ENCODE data around the gene ANLN.
"Not testable (repeated sequence)": the region's sequence is repeated elsewhere in the genome, so short reads cannot be mapped to it uniquely, and the experiment has no call there.

The ANLN gene

DNA sequence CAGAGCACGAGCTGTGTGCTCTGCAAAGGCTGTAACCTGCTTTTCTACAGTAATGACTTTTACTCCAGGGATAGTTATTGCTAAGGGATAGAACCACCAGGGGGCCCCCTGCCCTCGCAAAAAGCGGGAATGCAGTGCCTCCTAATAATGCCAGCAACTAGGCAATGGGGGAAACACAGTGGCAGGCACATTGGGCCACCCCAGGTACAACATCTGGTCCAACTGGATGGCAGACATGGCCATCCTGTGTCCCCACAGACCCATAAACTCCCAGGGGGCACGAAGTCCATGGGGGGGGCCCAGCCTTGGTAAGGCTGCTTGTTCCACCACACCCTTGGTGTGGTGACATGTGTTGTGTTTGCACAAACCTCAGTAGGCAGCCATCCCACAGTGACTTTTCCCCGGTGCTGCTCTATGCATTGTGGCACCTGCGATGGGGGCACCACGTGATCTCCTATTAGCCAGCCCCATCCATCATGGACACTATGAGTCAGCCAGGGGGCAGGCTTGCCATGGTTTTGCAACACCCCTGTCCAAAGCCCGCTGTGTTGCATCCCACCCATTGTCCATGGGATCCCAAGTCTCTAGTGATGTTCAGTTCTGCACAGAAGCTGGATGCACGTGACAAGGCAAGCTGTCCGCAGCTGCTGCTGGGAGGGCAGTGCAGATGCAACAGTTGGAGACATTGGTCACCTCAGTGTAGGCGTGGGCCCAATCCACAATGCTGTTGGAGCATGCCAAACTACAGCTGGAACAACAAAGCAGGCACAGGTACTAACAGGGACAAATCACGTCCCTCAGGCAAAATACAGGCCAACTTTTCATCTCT lies 84.0 kb downstream of the ANLN start:
- DNase-seq, result peak; percentile 13

DNA sequence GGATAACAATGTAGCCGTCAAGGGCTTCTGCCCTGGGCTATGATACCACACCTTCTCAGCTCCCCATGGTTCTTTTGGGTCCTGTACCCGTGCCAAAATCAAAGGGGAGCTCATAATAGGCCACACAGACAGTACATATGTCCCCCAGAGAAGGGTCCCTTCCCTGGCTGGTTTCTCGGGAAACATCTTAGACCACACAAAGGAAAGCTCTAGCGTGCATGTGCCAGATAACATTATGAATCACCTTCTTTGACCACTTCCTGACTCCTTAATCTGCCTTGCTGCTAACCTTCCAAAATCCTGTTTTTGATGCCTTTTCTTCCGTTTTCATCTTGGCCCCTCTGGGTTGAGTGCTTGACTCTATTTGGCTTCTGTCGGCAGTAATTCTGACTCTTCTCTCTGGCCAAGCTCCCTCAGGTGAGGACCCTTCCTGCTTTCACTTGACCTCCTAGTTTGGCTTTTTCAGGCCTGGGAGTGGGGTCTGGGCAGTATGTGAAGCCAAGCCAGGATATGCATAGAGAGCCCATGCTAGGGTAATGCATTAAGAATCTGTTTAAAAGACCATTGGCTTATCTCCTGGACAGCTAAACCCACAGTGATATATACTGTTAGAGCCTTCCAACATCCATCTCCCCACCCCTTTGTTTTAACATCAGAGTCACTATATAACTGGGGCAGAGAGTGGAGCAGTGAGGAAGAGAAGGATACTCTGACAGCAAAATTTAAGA lies 84.8 kb downstream of the ANLN start:
- no peak for DNase-seq

DNA sequence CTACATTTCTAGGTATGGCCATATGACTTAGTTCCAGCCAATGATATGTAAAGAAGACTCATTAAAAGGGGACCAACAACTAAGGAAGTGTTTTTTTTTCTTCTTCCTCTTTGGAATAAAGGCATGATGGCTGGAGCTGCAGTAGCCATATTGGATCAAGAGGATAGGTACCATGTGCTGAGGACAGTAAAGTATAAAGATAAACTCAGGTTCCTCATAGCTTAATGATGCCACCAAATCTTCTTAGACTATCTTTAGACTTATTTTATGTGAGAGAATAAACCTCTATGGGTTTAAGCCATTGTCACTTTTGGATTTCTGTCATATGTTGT lies 85.3 kb downstream of the ANLN start:
- DNase-seq, result no peak

DNA sequence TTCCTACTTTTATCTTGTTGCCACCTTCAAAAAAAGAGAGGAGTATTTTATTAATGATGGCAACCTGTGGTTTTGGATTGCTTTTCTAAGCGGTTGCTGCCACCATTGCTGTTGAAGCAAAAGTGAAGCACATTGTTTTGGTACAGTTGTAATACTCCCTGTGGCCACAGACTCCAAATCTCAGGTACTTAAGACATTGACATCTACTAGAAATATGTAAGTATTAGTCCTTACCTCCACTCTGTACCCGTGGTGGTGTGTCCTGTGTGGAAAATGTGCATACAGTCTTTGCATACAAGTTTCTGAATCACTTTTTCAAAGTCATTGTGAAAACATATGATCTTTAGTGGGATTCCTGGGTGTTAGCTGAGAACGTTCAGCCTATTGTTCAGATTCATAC lies 85.7 kb downstream of the ANLN start:
- DNase-seq, result no peak

DNA sequence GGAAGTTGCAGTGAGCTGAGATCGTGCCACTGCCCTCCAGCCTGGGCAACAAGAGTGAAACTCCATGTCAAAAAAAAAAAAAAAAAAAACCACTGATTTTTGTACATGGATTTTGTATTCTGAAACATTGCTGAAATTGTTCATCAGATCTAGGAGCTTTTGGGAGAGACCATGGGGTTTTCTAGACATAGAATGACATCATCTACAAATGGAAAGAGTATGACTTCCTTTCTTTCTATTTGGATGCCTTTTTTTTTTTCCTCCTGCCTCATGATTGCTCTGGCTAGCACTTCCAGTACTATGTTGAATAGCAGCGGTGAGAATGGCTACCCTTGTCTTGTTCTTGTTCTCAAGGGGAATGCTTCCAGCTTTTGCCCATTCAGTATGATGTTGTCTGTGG lies 89.1 kb downstream of the ANLN start:
- no peak for DNase-seq

DNA sequence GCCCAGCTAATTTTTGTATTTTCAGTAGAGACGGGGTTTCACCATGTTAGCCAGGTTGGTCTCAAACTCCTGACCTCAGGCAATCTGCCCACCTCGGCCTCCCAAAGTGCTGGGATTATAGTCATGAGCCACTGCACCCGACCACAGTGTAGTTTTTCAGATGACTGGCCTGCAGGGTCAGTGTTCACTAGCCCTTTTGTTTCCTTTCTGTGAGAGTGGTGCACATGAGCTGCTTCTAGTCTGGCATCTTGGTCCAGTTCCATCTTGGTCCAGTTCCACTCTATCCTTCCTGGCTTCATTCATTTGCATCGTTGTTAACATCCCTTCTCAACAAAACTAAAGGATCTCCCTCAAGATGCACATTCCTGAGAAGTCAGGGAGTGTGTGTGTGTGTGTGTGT lies 94.2 kb downstream of the ANLN start:
- DNase-seq, result not testable (repeated sequence)

DNA sequence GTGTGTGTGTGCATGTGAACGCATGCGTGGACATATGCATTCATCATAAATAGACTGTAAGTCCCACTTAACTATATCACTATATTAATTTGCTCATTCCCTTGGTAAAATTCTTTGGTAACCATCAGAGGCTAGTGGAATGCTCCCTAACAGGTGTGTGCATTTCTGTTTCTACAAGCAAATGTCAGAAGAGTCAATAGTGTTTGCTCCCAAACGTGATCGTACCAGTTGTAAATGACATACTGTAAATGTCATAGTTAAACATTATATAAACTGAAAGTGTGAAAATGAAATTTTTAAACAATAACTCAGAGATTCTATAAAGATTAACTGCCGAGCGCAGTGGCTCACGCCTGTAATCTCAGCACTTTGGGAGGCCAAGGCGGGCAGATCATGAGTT lies 94.6 kb downstream of the ANLN start:
- no peak for DNase-seq

DNA sequence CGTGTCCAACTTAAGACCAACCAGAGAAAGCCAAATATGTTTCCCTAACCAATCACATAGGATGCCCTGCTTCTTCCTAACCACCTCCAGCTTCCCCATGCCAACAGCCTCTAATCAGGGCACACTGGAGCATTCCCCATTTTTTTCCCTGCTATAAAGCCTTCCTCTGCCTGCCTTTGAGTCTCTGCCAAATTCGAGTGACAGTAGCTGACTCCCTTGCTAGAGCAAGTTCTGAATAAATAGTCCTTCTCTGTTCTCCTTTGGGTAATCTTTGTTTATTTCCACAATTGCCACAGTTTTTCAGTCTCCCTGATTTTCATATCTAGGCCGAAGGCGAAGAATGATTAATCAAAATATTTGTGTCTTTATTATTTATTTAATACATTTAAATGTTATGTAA lies 96.7 kb downstream of the ANLN start:
- DNase-seq, result no peak

DNA sequence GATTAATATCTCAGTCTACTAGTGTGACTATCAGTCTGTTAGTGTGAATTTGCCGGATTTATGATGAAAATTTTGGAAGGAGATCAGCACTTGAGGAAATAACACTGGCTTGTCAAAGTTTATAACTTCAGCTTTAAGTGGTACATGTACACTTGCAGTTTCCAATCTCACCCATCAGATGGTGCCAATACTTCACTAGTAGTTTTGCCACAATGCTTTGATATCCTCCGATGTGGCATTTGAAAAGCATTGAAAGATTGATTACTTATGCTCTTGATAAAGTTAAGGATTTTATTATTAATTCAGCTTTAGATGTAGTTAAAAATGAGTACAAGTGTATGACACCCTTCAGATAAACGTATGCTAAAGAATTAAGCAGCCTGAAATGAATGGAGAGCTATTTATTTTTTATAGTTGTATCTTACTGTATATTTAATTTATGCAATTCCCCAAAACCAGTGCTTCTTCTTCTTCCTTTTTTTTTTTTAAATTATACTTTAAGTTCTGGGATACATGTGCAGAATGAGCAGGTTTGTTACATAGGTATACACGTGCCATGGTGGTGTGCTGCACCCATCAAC lies 98.2 kb downstream of the ANLN start:
- DNase-seq, result peak; percentile 6

DNA sequence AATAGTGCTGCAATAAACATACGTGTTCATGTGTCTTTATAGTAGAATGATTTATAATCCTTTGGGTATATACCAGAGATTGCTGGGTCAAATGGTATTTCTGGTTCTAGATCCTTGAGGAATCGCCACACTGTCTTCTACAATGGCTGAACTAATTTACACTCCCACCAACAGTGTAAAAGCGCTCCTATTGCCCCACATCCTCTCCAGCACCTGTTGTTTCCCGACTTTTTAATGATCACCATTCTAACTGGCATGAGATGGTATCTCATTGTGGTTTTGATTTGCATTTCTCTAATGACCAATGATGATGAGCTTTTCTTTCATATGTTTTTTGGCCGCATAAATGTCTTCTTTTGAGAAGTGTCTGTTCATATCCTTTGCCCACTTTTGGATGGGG lies 99.0 kb downstream of the ANLN start:
- DNase-seq, result not testable (repeated sequence)

DNA sequence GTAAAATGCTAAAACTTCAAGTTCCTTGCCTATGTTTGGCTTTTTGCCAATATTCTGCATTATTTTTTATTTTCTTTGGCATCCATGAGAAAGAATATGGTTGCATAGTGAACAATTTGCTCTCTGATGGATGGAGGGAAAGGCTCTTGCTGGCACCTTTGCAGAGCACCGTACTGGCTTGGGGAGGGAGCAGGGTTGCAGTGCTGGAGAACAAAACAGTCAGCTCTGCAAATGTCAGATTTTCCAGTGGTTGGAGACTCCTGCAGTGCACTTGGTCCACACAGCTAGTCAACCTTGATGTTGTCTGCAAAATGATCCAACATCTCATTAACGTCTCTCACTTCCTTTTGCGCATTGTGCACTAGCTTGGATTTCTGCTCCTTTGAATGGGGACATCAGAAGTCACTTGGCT lies 100.8 kb downstream of the ANLN start:
- DNase-seq, result no peak

DNA sequence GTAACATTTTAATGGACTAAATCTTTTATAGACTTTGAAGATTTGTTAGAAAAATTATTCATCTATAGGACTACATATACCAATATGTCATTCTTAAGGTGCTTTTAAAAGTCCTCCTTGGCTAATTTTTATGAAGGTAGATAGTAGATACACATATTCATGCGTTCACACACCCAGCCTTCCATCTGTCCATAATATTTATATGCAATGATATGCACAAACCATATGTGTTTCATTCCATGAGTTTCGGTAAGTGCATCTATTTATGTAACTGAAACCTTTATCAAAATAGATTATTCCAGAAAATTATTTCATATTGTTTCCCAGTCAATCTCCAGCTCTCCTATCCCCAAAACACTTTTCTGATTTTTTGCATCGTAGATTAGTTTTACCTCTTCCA lies 101.7 kb downstream of the ANLN start:
- DNase-seq, result no peak

DNA sequence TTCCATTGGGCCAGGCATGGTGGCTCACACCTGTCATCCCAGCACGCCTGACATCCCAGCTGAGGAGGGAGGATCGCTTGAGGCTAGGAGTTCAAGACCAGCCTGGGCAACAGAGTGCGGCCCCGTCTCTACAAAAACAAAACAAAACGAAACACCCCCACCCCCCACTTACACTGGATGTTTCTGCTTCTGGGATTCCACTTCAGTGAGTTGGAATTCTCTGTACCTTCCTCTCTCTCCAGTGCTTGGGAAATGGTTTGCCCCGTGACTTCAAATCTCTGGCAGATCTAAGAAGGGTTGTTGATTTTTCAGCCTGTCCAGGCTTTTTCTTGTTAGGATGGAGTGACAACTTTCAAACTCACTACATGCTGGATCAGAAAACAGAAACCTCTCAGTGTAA lies 106.9 kb downstream of the ANLN start:
- no peak for DNase-seq

DNA sequence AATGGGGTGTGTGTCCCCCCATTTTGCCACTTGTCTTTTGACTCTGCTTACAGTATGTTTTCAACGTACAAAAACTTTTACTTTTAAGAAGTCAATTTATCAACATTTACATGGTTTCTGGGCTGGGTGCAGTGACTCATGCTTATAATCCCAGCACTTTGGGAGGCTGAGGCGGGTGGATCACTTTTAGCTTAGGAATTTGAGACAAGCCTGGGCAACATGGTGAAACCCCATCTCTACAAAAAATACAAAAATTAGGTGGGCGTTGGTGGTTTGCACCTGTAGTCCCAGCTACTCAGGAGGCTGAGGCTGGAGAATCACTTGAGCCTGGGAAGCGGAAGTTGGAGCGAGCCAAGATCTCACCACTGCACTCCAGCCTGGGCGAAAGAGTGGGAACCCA lies 107.5 kb downstream of the ANLN start:
- not testable (repeated sequence) for DNase-seq

DNA sequence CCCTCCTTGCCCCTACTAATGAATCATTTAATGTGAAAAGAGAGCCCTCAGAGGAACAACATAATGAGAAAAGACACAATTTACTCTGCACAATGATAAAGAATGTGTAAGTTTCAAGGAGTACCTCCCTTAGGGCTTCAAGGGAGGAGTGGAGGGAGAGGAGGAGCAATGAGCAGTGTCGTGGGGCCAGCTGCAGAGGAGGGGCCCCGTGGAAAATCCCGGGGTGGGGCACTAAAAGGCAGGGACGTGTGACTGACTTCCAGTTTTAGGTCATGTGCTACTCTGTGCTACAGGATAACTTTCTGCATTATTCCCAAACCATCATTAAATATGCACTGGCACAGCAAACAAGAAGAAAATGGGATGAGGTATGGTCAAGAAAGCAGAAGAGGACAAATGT lies 108.1 kb downstream of the ANLN start:
- no peak for DNase-seq
